ENCODE data around the gene TTC31.

GRCh38 chr2:74524955-74525716 lies 42.3 kb downstream of the TTC31 start:
- TF ChIP-seq CTCF (IDR thresholded peaks at IDR 0.05): no peak
- TF ChIP-seq POLR2A (IDR thresholded peaks at IDR 0.05): no peak

Data from lower leg skin (tissue), 3 donors.